ENCODE data around the gene SIRT5.

DNA sequence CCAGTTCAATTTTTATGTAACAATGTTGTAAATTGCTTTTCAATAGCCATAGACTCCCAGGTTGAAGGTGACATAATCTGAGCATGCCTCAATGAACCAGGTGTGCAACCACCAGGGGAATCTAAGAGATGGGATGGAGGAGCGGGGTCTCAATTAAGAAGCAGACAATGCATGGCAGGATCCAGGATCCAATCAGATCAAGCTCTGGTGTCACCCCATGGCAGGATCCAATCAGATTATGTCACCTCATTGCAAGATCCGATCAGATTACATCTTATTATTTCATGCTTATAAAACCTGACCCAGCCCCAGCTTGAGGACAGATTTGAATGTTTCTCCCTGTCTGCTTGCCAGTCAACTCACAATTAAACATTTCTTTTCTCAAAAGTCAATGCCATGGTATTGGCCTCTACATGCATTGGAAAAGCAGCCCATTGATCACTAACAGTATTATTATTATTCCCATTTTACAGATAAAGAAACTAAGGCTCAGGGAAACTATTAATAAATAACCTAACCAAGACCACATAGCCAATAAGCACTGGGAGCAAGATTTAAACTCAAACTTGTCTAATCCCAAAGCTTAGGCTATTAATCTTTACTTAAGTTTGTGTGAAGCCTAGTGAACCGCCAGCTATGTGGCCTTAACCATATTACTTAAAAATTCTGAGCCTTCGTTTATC lies 14.3 kb upstream of the SIRT5 start:
- TF ChIP-seq CTCF (IDR thresholded peaks at IDR 0.05) (no peak), POLR2A (IDR thresholded peaks at IDR 0.05) (no peak), POLR2AphosphoS5 (IDR thresholded peaks at IDR 0.05) (no peak)
